HEK293 (cell line): ENCODE data around the gene PHYKPL.

Experiments used
- CTCF ChIA-PET: fragments of 350-600 bp; formaldehyde crosslinking; extraction: SDS; loops from one replicate; lab custom pipeline; 2021; ENCODE audit warnings: antibody characterized with exemption; lab: Yijun Ruan, JAX
- POLR2A ChIA-PET: fragments of 300-600 bp; formaldehyde crosslinking; extraction: SDS; loops from one replicate; lab custom pipeline; 2020; ENCODE audit warnings: antibody characterized with exemption, inconsistent platforms; lab: Yijun Ruan, JAX
- H3K27ac ChIP-seq: fragments of 200-500 bp; sonication (Bioruptor generic); 2 replicates; pipeline ENCODE4 v1.5.1; 2014; ENCODE audit warnings: low read depth, low read length, control low read depth, inconsistent platforms; ENCODE audit errors: extremely low read depth
- H3K36me3 ChIP-seq, 2 experiments: fragments of 200-500 bp in 1 of 2; sonication (Bioruptor generic) in 1 of 2; 1 replicate in 1 of 2; 2 replicates in 1 of 2; pipeline ENCODE4 v1.5.1; 2014 to 2017; ENCODE audit warnings: inconsistent platforms in 2 of 2, low read length in 2 of 2; ENCODE audit not compliant: control insufficient read depth in 2 of 2, insufficient read depth in 1 of 2
- H3K4me1 ChIP-seq: fragments of 200-500 bp; sonication (Bioruptor generic); 2 replicates; pipeline ENCODE4 v1.5.1; 2014; ENCODE audit warnings: mild to moderate bottlenecking, low read length, inconsistent platforms; ENCODE audit not compliant: control insufficient read depth, insufficient read depth
- H3K4me3 ChIP-seq: 2 replicates; pipeline ENCODE4 v1.5.1; 2011; ENCODE audit warnings: low read depth, mild to moderate bottlenecking, control low read depth, low read length, moderate library complexity
- H3K9me3 ChIP-seq: fragments of 200-500 bp; sonication (Bioruptor generic); 2 replicates; pipeline ENCODE4 v1.5.1; 2014; ENCODE audit warnings: low read depth, low read length, inconsistent platforms; ENCODE audit not compliant: control insufficient read depth, insufficient read depth
- EGR2 ChIP-seq: fragments of 450-650 bp; formaldehyde crosslinking; IDR thresholded peaks from 2 replicates; pipeline ENCODE4 v1.5.1; 2016; ENCODE audit warnings: low read depth, missing biosample characterization, missing genetic modification characterization
- FEZF1 ChIP-seq: fragments of 450-650 bp; formaldehyde crosslinking; IDR thresholded peaks from 2 replicates; pipeline ENCODE4 v1.5.1; 2016; ENCODE audit warnings: missing biosample characterization, missing genetic modification characterization
- GFI1B ChIP-seq: fragments of 450-650 bp; formaldehyde crosslinking; IDR thresholded peaks from 2 replicates; pipeline ENCODE4 v1.5.1; 2016; ENCODE audit warnings: missing biosample characterization, missing genetic modification characterization
- GLIS1 ChIP-seq: fragments of 450-650 bp; formaldehyde crosslinking; IDR thresholded peaks from 2 replicates; pipeline ENCODE4 v1.5.1; 2016; ENCODE audit warnings: missing biosample characterization, missing genetic modification characterization
- GLIS2 ChIP-seq: fragments of 450-650 bp; formaldehyde crosslinking; IDR thresholded peaks from 2 replicates; pipeline ENCODE4 v1.5.1; 2016; ENCODE audit warnings: missing biosample characterization, missing genetic modification characterization
- KLF16 ChIP-seq: fragments of 450-650 bp; formaldehyde crosslinking; IDR thresholded peaks from 2 replicates; pipeline ENCODE4 v1.5.1; 2017; ENCODE audit warnings: missing biosample characterization, missing genetic modification characterization
- MZF1 ChIP-seq: fragments of 450-650 bp; formaldehyde crosslinking; IDR thresholded peaks from 2 replicates; pipeline ENCODE4 v1.5.1; 2017; ENCODE audit warnings: missing biosample characterization, missing genetic modification characterization, borderline replicate concordance
- PRDM1 ChIP-seq: fragments of 450-650 bp; formaldehyde crosslinking; IDR thresholded peaks from 2 replicates; pipeline ENCODE4; 2016; ENCODE audit warnings: missing biosample characterization, missing genetic modification characterization
- SALL2 ChIP-seq: fragments of 450-650 bp; formaldehyde crosslinking; IDR thresholded peaks from 2 replicates; pipeline ENCODE4 v1.5.0; 2017; ENCODE audit warnings: missing biosample characterization, mild to moderate bottlenecking, missing genetic modification characterization, borderline replicate concordance
- ZBTB10 ChIP-seq: fragments of 450-650 bp; formaldehyde crosslinking; IDR thresholded peaks from 2 replicates; pipeline ENCODE4 v1.5.1; 2016; ENCODE audit warnings: missing biosample characterization, missing genetic modification characterization
- ZBTB21 ChIP-seq: fragments of 450-650 bp; formaldehyde crosslinking; IDR thresholded peaks from 2 replicates; pipeline ENCODE4 v1.5.1; 2017; ENCODE audit warnings: missing biosample characterization, missing genetic modification characterization
- ZBTB7A ChIP-seq: fragments of 450-650 bp; formaldehyde crosslinking; IDR thresholded peaks from 2 replicates; pipeline ENCODE4 v1.5.1; 2016; ENCODE audit warnings: low read depth, missing biosample characterization, missing genetic modification characterization
- ZEB2 ChIP-seq: fragments of 450-650 bp; formaldehyde crosslinking; IDR thresholded peaks from 2 replicates; pipeline ENCODE4 v1.5.1; 2016; ENCODE audit warnings: missing biosample characterization, missing genetic modification characterization
- ZNF138 ChIP-seq: fragments of 450-650 bp; formaldehyde crosslinking; IDR thresholded peaks from 2 replicates; pipeline ENCODE4 v1.5.1; 2016; ENCODE audit warnings: missing biosample characterization, missing genetic modification characterization, borderline replicate concordance
- ZNF175 ChIP-seq: fragments of 450-650 bp; formaldehyde crosslinking; IDR thresholded peaks from 2 replicates; pipeline ENCODE4 v1.5.1; 2016; ENCODE audit warnings: missing biosample characterization, missing genetic modification characterization
- ZNF2 ChIP-seq: fragments of 450-650 bp; formaldehyde crosslinking; IDR thresholded peaks from 2 replicates; pipeline ENCODE4 v1.5.1; 2016; ENCODE audit warnings: missing biosample characterization, missing genetic modification characterization
- ZNF24 ChIP-seq: fragments of 450-650 bp; formaldehyde crosslinking; IDR thresholded peaks from 2 replicates; pipeline ENCODE4 v1.5.1; 2016; ENCODE audit warnings: missing biosample characterization, missing genetic modification characterization
- ZNF394 ChIP-seq: fragments of 450-650 bp; formaldehyde crosslinking; IDR thresholded peaks from 2 replicates; pipeline ENCODE4 v1.5.1; 2016; ENCODE audit warnings: missing biosample characterization, missing genetic modification characterization, mild to moderate bottlenecking, moderate library complexity, borderline replicate concordance
- ZNF501 ChIP-seq: fragments of 450-650 bp; formaldehyde crosslinking; IDR thresholded peaks from 2 replicates; pipeline ENCODE4 v1.5.1; 2016; ENCODE audit warnings: missing biosample characterization, missing genetic modification characterization
- ZNF521 ChIP-seq: fragments of 450-650 bp; formaldehyde crosslinking; IDR thresholded peaks from 2 replicates; pipeline ENCODE4 v1.5.1; 2017; ENCODE audit warnings: missing biosample characterization, mild to moderate bottlenecking, missing genetic modification characterization
- ZNF529 ChIP-seq: fragments of 450-650 bp; formaldehyde crosslinking; IDR thresholded peaks from 2 replicates; pipeline ENCODE4 v1.5.1; 2017; ENCODE audit warnings: missing genetic modification characterization, missing biosample characterization; ENCODE audit not compliant: insufficient replicate concordance
- ZNF544 ChIP-seq: fragments of 450-650 bp; formaldehyde crosslinking; IDR thresholded peaks from 2 replicates; pipeline ENCODE4 v1.5.0; 2017; ENCODE audit warnings: missing biosample characterization, missing genetic modification characterization
- ZNF548 ChIP-seq: fragments of 450-650 bp; formaldehyde crosslinking; IDR thresholded peaks from 2 replicates; pipeline ENCODE4 v1.5.1; 2016; ENCODE audit warnings: missing biosample characterization, missing genetic modification characterization
- ZNF623 ChIP-seq: fragments of 450-650 bp; formaldehyde crosslinking; IDR thresholded peaks from 2 replicates; pipeline ENCODE4 v1.5.1; 2016; ENCODE audit warnings: missing biosample characterization, missing genetic modification characterization
- ZNF660 ChIP-seq: fragments of 450-650 bp; IDR thresholded peaks from 2 replicates; pipeline ENCODE4 v1.5.1; 2018; ENCODE audit warnings: missing biosample characterization, mild to moderate bottlenecking, missing genetic modification characterization
- ZNF670 ChIP-seq: fragments of 450-650 bp; formaldehyde crosslinking; IDR thresholded peaks from 2 replicates; pipeline ENCODE4 v1.5.1; 2016; ENCODE audit warnings: missing biosample characterization, missing genetic modification characterization, low read depth
- ZNF692 ChIP-seq: fragments of 450-650 bp; formaldehyde crosslinking; IDR thresholded peaks from 2 replicates; pipeline ENCODE4 v1.5.1; 2016; ENCODE audit warnings: missing biosample characterization, missing genetic modification characterization
- ZNF785 ChIP-seq: fragments of 450-650 bp; formaldehyde crosslinking; IDR thresholded peaks from 2 replicates; pipeline ENCODE4 v1.5.1; 2016; ENCODE audit warnings: missing biosample characterization, missing genetic modification characterization
- ZNF792 ChIP-seq: fragments of 450-650 bp; formaldehyde crosslinking; IDR thresholded peaks from 2 replicates; pipeline ENCODE4 v1.5.1; 2016; ENCODE audit warnings: missing biosample characterization, missing genetic modification characterization
- ZNF837 ChIP-seq: fragments of 450-650 bp; formaldehyde crosslinking; IDR thresholded peaks from 2 replicates; pipeline ENCODE4 v1.5.1; 2016; ENCODE audit warnings: missing biosample characterization, missing genetic modification characterization
- ZSCAN23 ChIP-seq: fragments of 450-650 bp; formaldehyde crosslinking; IDR thresholded peaks from 2 replicates; pipeline ENCODE4 v1.5.1; 2016; ENCODE audit warnings: missing biosample characterization, missing genetic modification characterization
- TF ChIP-seq, protein P1 (sequence below): fragments of 450-650 bp; formaldehyde crosslinking; IDR thresholded peaks from 2 replicates; pipeline ENCODE4 v1.5.1; 2016; ENCODE audit warnings: missing biosample characterization, missing genetic modification characterization

Gene PHYKPL

DNA sequence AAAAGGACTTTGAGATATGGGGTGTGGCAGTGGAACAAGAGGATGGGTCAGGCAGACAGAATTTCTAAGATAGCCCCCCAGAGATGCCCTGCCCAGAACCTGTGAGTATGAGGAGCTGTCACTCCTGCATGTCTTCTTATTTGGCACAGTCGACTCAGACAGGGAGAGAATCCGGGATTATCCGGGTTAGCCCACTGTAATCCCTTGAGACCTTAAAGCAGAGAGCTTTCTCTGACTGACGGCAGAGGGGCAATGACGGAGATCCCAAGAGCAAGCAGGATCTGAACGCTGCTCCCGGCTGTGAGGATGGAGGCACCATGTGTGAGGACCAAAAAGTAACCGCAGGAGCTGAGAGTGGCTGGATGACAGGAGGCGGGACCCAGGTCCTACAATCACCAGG, 70.1 kb downstream of the PHYKPL start (continued):
- no peak for TF ChIP-seq ZBTB21 (tag by site-specific recombination)
- TF ChIP-seq ZBTB7A (tag by site-specific recombination) = no peak
- no peak for TF ChIP-seq ZNF660
- TF ChIP-seq ZNF837 = no peak
- TF ChIP-seq ZNF2 = no peak
- TF ChIP-seq ZNF544 = no peak
- TF ChIP-seq ZNF785 (tag by site-specific recombination) = no peak
- no peak for TF ChIP-seq ZNF692 (tag by site-specific recombination)
- TF ChIP-seq ZNF623 (tag by site-specific recombination) = no peak
- TF ChIP-seq FEZF1 = no peak
- TF ChIP-seq ZNF394 (tag by site-specific recombination) = no peak
- no peak for TF ChIP-seq EGR2 (tag by site-specific recombination)

DNA sequence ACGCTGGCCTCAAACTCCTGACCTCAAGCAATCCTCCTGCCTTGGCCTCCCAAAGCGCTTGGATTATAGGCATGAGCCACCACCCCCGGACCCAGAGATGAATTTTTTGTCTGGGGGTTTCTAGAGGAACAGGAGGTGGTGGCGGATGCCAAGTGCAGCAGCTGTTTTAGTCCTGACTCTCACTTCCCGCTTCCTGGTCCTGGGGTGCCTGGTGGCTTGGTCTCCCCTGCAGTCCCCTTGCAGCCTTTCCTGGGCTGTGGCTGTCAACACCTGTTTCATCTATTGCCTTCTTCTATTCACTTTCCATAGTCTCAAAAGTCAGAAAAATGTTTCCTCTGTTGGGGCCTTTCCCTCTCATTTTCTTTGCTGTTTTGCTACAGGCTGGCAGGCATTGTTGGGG, 72.4 kb downstream of the PHYKPL start:
- Histone ChIP-seq H3K36me3 (no peaks in the 10 kb centered on the region), H3K4me1 (no peaks in the 10 kb centered on the region), H3K9me3 (no peaks in the 10 kb centered on the region), H3K4me3 (no peak overlapping the region), H3K27ac (no peak overlapping the region)
- TF ChIP-seq GFI1B = no peak
- TF ChIP-seq GLIS1 (tag by site-specific recombination) = no peak
- no peak for TF ChIP-seq ZEB2 (tag by site-specific recombination)
- TF ChIP-seq ZNF670 = no peak
- TF ChIP-seq ZNF792 (tag by site-specific recombination) = no peak
- TF ChIP-seq ZBTB10 (tag by site-specific recombination) = no peak
- no peak for TF ChIP-seq ZNF548
- no peak for TF ChIP-seq PRDM1 (tag by site-specific recombination)
- TF ChIP-seq SALL2 (tag by site-specific recombination) = no peak
- TF ChIP-seq ZNF24 (tag by site-specific recombination) = no peak
- no peak for TF ChIP-seq KLF16 (tag by site-specific recombination)
- no peak for TF ChIP-seq ZNF521
- TF ChIP-seq ZNF529 (tag by site-specific recombination) = no peak
- no peak for TF ChIP-seq MZF1 (tag by site-specific recombination)
- TF ChIP-seq GLIS2 (tag by site-specific recombination) = no peak
- TF ChIP-seq ZNF501 (tag by site-specific recombination) = no peak
- TF ChIP-seq ZNF175 (tag by site-specific recombination) = no peak
- no peak for TF ChIP-seq ZNF138 (tag by site-specific recombination)
- TF ChIP-seq, protein P1, sequence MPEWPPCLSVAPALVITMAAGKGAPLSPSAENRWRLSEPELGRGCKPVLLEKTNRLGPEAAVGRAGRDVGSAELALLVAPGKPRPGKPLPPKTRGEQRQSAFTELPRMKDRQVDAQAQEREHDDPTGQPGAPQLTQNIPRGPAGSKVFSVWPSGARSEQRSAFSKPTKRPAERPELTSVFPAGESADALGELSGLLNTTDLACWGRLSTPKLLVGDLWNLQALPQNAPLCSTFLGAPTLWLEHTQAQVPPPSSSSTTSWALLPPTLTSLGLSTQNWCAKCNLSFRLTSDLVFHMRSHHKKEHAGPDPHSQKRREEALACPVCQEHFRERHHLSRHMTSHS (tag by site-specific recombination) = no peak
- TF ChIP-seq ZSCAN23 (tag by site-specific recombination) = no peak
- ChIA-PET CTCF (interaction anchor here (1.2 kb wide), 1 partner anchor 84 kb away, joined by 5 read pairs; no protein-coding TSS in a partner anchor), POLR2A (no interaction called here)
